Measurements from ENCODE around the gene PEX11G.

The PEX11G gene

DNA sequence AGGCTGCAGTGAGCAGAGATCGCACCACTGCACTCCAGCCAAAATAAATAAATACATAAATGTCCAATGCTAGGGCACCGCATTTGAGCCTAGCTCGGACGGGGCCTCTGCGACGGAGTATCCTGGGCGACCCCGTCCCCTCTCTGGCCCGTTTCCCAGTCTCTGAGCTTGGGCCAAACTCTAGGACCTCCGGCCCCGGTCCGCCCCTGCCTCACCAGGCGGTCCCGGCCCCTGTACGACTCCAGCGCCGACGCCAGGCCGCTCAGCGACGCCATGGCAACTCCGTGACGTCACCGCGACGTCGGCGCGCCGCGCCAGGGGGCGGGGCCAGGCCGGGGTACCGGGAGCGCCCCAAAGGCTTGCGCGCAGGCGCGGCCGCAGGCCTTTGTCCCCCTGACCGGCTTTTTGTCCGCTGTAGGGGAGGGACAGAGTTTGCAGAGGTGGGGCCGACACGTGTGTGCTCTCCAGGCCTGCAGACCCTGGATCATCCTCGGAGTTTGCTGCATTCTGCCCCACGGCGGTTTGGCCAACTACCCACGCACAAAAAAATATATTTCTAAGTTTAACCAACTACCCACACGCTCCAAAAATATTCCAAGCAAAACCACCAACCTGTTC, at the start of gene PEX11G:
PEX11G (minus strand) TSS at position 300 of the 618 bp plus-strand sequence; CDS start at position 275, 25 bp downstream.
- peak; percentile 92 for DNase-seq

DNA sequence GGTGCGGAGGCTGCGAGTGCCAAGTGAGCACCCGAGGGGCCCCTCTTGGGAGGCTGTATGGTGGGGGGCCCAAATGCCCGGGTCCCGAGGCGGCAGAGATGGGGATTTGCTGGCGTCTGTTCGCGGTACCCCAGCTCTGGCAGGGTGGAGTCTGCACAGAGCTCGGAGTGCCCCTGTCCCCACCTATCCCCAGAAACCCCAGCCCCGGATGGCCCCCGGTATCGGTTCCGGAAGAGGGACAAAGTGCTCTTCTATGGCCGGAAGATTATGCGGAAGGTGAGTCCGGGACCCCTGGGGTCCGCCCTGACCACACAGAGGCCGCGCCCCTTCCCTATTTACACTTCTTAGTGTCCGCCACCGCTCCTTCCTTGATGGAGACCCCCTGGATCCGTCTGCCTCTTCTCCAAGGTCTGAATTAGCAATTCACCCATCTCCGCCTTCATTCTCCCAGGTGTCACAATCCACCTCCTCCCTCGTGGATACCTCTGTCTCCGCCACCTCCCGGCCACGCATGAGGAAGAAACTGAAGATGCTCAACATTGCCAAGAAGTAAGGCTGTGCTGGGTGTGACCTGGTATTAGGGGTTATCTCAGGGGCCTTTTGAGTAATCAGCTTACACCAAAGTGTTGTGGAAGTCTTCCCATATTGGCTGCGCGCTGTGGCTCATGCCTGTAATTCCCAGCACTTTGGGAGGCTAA, 47.3 kb upstream of the PEX11G start:
- no peak for DNase-seq

DNA sequence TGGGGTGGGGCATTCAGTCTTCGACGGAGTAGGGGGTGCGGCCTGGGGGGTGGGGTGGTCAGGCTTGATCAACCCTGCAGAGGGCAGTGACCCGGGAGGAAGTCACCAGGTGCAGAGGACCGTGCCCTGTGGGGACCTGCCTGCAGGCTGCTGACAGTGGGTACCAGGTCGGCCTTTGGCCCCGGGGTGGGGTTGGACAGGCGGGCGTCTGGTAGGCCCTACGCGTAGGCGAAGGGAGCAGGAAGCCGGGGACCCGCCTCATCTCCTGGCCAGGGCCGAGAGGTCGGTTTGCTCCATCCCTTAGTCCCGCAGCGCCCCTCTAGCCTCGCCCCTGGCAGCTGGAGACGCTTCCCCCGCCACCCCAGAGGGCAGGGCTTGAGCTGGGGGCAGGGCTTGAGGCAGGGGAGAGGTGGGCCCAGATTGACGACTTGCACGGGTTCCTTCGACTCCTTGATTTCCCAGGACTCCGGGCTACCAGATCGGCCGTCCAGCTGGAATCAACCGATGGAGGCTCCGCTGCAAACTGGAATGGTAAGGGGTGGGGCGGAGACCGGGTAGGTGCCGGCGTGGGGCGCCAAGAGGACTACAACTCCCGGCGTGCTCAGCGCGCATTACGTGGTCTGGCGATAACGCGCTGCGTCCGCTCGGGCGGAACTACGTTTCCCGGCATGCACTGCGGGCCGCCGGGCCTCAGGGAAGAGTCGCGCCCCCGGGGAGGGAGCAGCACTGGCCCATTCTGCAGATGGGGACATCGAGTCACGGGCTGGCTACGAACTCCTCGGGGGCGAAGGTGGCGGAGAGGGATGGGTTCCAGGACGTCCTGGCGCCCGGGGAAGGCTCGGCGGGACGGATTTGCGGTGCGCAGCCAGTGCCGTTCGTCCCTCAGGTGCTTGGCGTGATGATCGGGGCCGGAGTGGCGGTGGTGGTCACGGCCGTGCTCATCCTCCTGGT, 46.5 kb upstream of the PEX11G start, which contains the start of gene PNPLA6:
PNPLA6 (plus strand) TSS at position 671 of the 951 bp plus-strand sequence; CDS start at position 743, 72 bp downstream.
- peak; percentile 97 for DNase-seq

DNA sequence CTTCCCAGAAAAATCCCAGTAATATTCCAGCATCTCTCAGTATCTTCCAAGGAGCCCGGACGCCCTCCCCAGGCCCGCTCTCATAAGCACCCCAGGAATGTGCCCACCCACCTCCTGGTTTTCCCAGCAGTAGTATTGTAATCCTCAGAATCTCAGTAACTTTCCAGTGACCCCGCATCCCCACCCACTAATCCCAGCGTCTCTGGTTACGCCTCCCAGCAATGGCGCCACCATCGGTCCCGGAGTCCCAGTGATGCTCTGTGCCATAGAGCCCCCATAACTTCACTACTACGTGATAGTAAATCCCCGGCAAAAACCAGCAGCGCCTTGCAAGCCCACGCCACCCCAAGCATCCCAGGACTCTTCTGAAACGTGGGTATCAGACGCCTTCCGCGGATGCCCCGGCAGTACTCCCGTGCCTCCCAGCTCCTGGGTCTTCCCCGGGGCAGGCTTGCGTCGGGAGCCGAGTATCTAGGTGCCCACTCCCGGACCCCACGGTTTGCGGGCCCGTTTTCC, 45.8 kb upstream of the PEX11G start:
- peak; percentile 45 for DNase-seq

DNA sequence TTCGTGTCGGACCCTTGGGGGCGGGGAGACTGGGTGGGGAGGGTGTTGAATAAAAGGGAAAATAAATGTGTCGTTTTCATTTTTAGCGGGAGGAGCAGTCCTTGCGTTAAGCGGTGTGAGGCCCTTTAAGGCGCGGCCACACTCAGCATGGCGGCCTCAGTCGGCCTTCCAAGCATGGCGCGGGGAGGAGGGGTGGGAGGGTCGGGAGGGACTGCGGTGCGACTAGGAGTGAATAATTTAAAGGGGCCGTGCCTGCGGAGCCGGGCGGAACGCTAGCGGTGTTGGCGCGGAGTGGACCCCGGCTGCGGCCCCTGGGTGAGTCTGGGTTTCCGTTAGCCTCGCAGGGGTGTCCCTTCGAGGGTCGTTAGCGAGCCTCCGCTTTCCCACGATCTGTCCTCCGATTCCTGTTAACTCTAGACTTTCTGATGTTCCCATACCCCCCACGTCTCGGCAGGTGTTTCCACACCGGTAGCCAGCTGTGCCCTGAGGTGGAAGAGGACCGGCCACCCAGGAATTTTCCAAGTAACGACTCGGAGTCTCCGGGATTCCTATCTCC, 45.2 kb upstream of the PEX11G start:
- DNase-seq, result peak; percentile 85

DNA sequence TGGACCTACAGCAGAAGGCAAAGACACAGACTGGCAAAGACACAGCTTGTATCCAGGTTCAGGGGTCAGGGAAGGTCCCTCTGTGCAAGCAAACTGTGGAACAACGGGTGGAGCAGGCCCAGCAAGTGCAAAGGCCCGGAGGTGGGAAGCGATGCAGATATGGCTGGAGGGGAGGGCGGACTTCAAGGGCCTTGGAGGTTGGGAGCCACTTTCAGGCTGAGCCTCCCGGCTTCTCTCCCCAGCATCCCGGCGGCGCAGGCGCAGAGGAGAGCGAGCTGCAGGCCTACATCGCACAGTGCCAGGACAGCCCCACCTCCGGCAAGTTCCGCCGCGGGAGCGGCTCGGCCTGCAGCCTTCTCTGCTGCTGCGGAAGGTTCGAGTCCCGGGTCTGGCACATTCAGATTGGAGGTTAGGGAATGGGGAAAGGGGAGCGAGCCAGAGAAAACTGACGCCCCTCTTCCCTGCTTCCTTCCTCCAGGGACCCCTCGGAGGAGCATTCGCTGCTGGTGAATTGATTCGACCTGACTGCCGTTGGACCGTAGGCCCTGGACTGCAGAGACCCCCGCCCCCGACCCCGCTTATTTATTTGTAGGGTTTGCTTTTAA, 44.5 kb upstream of the PEX11G start:
- no peak for DNase-seq

DNA sequence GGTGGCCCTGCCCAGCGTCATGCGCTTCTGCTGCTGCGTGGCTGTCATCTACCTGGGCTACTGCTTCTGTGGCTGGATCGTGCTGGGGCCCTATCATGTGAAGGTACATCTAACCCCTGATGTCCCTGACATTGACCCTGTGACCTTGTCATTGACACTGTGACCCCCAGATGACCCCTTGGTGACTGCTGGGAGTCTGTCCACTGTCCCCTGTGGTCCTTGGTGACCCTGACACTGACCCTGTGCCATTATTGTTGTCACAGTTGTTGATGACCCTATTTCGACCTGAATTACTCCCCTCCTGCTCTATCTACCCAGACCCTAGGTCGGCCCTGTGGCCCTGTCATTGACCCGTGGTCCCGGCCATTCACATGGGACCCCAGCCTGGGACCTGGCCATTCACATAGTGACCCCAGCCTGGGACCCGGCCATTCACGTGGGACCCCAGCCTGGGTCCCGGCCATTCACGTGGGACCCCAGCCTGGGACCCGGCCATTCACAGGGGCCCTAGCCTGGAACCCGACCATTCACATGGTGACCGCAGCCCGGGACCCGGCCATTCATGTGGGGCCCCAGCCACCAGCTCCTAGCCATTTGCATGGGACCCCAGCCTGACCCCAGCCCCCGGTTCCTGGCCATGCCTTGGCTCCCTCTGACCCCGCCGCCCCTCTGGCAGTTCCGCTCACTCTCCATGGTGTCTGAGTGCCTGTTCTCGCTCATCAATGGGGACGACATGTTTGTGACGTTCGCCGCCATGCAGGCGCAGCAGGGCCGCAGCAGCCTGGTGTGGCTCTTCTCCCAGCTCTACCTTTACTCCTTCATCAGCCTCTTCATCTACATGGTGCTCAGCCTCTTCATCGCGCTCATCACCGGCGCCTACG, 41.0 kb upstream of the PEX11G start:
- no peak for DNase-seq

DNA sequence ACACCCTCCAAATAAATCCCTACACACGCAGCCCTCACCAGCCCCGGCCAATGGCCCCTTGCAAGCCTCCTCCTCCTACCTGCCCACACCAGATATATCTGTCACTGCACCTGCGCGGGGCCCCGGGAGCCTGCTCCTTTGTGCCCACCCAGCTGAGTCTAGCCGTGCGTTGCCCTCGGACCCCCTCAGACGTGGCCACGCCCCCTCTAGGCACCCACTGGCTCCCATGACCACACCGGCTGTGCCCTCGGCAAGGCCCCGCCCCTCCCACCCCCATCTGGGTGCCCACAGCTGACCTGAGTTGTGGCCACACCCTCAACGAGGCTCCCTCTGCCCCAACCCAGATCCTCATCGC, 40.4 kb upstream of the PEX11G start:
- no peak for DNase-seq

DNA sequence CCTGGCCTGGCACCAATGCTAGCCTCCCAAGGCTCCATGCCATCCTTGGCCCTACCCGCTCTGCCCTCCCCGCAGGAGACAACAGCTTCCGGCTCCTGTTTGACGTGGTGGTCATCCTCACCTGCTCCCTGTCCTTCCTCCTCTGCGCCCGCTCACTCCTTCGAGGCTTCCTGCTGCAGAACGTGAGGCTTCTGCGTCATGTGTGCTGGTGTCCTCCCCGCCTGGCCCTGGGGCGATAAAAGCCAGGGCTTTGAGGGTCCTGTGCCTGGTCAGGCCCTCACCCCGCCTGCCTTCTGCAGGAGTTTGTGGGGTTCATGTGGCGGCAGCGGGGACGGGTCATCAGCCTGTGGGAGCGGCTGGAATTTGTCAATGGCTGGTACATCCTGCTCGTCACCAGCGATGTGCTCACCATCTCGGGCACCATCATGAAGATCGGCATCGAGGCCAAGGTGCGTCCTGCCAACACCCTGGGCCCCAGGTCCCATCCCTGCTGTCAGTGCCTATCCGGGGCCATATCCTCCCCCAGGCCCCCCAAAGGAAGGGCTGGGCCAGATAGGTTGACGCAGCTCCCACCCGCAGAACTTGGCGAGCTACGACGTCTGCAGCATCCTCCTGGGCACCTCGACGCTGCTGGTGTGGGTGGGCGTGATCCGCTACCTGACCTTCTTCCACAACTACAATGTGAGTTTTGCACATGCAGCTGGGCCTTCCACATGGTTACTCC, 39.8 kb upstream of the PEX11G start:
- DNase-seq, result no peak

DNA sequence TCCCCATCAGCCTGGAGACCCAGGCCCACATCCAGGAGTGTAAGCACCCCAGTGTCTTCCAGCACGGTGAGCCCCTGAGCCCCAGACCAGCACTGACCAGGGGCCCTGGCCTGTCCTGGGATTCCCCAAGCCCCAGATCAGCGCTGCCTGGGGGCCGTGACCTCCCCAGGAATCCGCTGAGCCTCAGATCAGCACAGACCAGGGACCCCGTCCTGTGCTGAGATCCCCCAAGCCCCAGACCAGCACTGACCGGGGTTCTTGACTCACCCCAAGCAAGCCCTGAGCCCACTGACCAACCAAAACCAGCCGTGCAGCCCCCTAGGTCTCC, 39.3 kb upstream of the PEX11G start:
- no peak for DNase-seq

DNA sequence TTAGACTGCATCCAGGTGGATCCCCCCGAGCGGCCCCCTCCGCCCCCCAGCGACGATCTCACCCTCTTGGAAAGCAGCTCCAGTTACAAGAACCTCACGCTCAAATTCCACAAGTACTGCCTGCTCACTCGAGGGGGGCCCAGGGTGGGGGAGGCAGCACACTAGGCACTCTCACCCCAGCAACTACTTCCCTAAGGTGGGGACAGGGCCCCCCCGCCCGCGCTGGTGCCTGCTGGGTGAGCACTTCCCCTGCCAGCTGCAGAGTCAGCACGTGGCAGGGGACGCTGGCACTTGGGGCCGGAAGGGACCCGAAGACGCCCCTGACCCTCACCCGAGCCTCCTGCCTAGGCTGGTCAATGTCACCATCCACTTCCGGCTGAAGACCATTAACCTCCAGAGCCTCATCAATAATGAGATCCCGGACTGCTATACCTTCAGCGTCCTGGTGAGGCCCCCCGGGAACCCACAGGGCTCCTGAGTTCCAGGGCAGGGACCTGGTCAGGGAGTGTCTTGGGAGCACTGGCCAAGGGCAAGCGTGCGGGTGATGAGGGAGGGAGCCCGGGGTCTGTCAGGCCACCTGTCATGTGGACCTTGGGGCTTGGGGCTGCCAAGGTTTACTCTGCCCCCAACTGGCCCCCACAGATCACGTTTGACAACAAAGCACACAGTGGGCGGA, 38.8 kb upstream of the PEX11G start:
- no peak for DNase-seq

DNA sequence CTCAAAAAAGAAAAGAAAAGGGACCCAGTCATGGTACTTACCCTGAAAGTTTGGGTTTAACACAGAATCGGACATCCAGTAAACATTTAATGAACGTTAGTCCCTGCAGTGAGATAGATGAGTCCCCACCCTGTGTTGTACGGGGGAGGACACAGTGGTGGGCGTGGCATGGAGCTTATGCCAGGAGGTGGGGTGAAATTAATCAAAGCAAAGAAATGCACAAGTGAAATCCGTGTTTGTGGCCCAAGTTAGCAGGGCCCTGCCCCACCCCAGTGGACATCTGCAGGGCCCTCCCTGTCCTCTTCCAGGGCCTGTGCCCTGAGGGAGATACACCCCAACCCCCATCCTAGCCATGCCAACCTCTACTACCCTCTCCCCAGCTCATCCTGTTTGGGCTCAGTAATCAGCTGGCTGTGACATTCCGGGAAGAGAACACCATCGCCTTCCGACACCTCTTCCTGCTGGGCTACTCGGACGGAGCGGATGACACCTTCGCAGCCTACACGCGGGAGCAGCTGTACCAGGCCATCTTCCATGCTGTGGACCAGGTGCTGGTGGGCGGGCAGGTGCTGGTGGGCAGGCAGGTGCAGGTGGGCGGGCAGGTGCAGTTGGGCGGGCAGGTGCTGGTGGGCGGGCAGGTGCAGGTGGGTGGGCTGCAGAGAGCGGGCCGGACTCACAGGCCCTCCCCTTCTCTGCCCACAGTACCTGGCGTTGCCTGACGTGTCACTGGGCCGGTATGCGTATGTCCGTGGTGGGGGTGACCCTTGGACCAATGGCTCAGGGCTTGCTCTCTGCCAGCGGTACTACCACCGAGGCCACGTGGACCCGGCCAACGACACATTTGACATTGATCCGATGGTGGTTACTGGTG, 37.5 kb upstream of the PEX11G start:
- DNase-seq, result no peak

DNA sequence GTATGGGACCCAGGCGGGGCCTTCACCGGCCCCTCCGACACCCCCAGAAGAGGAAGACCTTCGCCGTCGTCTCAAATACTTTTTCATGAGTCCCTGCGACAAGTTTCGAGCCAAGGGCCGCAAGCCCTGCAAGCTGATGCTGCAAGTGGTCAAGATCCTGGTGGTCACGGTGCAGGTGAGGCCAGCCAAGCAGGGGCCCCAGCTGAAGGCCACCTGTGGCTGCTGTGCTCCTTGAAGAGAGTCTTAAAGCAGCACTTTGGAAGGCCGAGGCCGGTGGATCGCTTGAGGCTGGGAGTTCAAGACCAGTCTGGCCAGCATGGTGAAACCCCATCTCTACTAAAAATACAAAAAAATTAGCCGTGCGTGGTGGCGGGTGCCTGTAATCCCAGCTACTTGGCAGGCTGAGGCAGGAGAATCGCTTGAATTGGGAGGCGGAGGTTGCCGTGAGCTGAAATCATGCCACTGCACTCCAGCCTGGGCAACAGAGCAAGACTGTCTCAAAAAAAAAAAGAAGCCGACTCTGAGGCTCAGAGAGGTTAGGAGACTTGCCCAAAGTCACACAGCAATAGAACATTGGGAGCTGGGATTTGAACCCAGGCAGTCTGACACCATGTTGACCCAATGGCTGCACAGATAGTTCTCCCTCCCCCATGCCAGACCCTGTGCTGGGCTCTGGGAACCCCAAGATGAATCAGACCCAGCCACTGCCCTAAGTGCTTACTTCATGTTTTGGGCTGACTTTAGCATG, 36.3 kb upstream of the PEX11G start:
- no peak for DNase-seq

DNA sequence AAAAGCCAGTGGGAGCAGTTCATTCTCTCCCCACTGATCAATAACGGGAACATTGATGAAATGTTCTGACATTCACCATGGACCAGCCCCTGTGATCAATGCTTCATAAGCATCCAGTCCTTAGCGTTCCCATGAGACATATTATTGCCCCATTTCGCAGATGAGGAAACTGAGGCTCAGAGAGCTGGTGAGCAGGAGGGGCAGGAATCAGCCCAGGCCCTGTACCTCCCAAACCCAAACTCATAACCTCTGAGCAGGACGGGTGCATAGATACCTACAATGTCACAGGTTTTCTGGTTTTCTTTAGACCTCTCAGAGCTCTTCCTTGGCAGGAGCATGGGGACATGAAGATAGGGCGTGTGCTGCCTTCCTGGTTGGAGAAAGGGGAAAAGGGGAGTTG, 35.7 kb upstream of the PEX11G start:
- DNase-seq, result no peak

DNA sequence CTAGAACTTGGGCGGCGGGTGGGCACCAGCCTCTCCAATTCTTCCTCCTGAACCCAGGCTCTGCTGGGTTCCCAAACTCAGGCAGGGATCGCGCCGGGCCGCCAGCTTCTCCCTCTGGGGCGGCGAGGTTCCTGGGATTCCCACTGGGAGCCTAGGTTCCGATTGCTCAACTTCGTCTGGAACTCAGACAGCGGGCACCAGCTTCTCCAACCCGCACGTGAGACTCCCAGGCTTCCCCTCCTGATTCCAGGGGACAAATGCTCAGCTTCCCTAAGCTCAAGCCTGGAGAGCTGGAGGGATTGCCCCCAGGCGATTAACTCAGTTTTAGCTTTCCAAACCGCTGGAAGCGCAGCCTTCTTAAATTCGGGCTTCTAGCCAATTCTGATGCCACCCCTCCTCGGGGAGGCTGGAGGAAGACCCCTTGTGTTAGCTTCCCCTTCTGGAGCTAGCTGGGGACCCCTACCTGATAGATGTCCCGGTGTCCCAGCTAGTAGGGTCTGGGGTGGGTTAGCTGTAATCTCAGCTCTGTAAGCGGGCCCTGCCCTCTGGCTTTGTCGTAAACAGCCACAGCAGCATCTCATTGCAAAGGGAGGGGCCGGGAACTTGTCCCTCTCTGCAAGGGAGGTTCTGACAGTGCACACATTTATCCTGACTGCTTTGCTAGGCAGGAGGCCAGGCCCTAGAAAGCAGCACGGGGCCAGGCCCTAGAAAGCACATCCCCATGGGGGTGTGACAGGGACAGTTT, 34.3 kb upstream of the PEX11G start:
- DNase-seq, result no peak

DNA sequence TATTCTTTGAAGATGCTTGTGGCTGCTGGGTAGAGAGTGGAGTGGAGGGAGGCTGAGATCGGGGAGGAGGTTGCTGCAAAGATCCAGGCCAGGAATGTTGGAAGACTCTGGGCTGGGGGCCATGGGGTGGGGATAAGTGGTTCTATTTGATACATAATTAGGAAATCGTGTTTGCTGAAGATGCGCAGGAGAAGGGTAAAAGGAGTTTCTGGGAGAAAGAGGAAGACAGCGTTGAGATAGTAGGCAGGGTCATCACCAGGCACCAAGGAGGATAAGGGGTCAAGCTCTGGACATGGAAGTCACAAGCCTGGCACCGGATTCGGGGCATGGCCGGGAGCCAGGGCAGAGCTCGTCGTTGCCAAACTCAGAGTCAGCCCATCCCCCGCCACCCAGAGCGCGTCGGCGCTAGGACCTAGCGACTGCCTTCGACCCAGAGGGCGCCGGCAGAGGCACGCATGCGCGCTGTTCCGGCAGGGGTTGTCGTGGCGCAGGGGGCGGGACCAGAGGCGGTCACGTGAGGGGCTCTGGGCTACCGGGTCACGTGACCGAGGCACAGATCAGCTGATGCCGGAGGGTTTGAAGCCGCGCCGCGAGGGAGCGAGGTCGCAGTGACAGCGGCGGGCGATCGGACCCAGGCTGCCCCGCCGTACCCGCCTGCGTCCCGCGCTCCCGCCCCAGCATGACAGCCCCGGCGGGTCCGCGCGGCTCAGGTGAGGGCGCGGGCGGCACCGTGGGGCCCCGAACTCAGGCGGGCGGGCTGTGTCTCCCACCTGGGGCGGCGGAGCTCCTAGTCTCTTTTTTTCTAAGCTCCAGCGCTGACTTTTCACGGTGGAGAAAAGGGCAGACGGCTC, 33.5 kb upstream of the PEX11G start, which contains the start of gene MCOLN1:
MCOLN1 (plus strand) TSS at position 553 of the 851 bp plus-strand sequence; CDS start at position 680, 127 bp downstream.
- peak; percentile 100 for DNase-seq
